Renal cortical epithelial cell (primary cell): ENCODE data around the gene LCN6. TPM values are rescaled to one million over a fixed set of nuclear protein-coding genes. Genes with fewer than 3 reads are reported as not detected.

Source experiments
- DNase-seq: peaks from one replicate; pipeline ENCODE4 v3.0.0-alpha.2; 2011; ENCODE audit warnings: low read depth
- total RNA-seq: library from RNA; depleted of rRNA; stranded (reverse); fragments of >200 nt; gene quantifications from 2 replicates; pipeline ENCODE4 v1.2.3, GENCODE V29; 2014

Gene LCN6
- total RNA-seq, 1 donor from 2014 or later = not detected

GRCh38 chr9:136711219-136711648 is 37.1 kb downstream of the LCN6 start:
- peak; percentile 44 for DNase-seq

GRCh38 chr9:136710543-136710942 is 37.8 kb downstream of the LCN6 start:
- DNase-seq = no peak

GRCh38 chr9:136709454-136710109 is 38.7 kb downstream of the LCN6 start:
- DNase-seq = no peak

GRCh38 chr9:136707849-136708517 is 40.3 kb downstream of the LCN6 start:
- DNase-seq = no peak

GRCh38 chr9:136707011-136707410 is 41.3 kb downstream of the LCN6 start:
- no peak for DNase-seq

- DNase-seq = no peak
These were observed 42.8 kb downstream of the LCN6 start for GRCh38 chr9:136705564-136705963.

- peak; percentile 34 for DNase-seq
These were observed 43.6 kb downstream of the LCN6 start for GRCh38 chr9:136704741-136705140.

GRCh38 chr9:136703276-136703860 is 45.0 kb downstream of the LCN6 start:
- no peak for DNase-seq

- DNase-seq = no peak
These were observed 46.7 kb downstream of the LCN6 start for GRCh38 chr9:136701668-136702053.

GRCh38 chr9:136700959-136701667 is 47.2 kb downstream of the LCN6 start:
- no peak for DNase-seq

GRCh38 chr9:136700304-136700703 is 48.0 kb downstream of the LCN6 start:
- DNase-seq = no peak

- DNase-seq = no peak
These were observed 49.6 kb downstream of the LCN6 start for GRCh38 chr9:136698635-136699246.

GRCh38 chr9:136697821-136698526 is 50.4 kb downstream of the LCN6 start:
- peak; percentile 58 for DNase-seq

- DNase-seq = peak; percentile 25
These were observed 51.0 kb downstream of the LCN6 start for GRCh38 chr9:136697146-136697820.

- no peak for DNase-seq
These were observed 51.8 kb downstream of the LCN6 start for GRCh38 chr9:136696502-136696901.

- no peak for DNase-seq
These were observed 52.4 kb downstream of the LCN6 start for GRCh38 chr9:136695955-136696354.

GRCh38 chr9:136695435-136695895 is 52.9 kb downstream of the LCN6 start:
- DNase-seq = peak; percentile 79

GRCh38 chr9:136694872-136695247 is 53.5 kb downstream of the LCN6 start:
- DNase-seq = no peak

- DNase-seq = no peak
These were observed 54.0 kb downstream of the LCN6 start for GRCh38 chr9:136694163-136694871.
